Activated CD4-positive, alpha-beta T cell treated with anti-CD3 and anti-CD28 coated beads for 24 hours (primary cell): Measurements from ENCODE around the gene KRTAP10-8.
"Not testable (repeated sequence)": the region's sequence is repeated elsewhere in the genome, so short reads cannot be mapped to it uniquely, and the experiment has no call there.

Experiments used
- DNase-seq, 2 donors: peaks; one replicate each; pipeline ENCODE4 v3.0.0-alpha.2; 2020; ENCODE audit warnings: low read depth in 2 of 2

KRTAP10-8 gene

GRCh38 chr21:44599264-44600029 lies 12.4 kb upstream of the KRTAP10-8 start:
- DNase-seq: no peak

- not testable (repeated sequence) for DNase-seq
These were observed 11.5 kb upstream of the KRTAP10-8 start, which contains the start of gene KRTAP10-7 for GRCh38 chr21:44600118-44600978. Gene KRTAP10-7 (plus strand): TSS chr21:44600597. CDS start chr21:44600622, 25 bp downstream.

- not testable (repeated sequence) for DNase-seq
These were observed 10.8 kb upstream of the KRTAP10-8 start for GRCh38 chr21:44601091-44601490.

GRCh38 chr21:44601596-44602462 lies 10.1 kb upstream of the KRTAP10-8 start:
- DNase-seq: no peak

GRCh38 chr21:44602463-44602850 lies 9.4 kb upstream of the KRTAP10-8 start:
- no peak for DNase-seq

- no peak for DNase-seq
These were observed 8.6 kb upstream of the KRTAP10-8 start for GRCh38 chr21:44603109-44603875.

- no peak for DNase-seq
These were observed 8.0 kb upstream of the KRTAP10-8 start for GRCh38 chr21:44603911-44604310.

GRCh38 chr21:44606495-44606894 lies 5.4 kb upstream of the KRTAP10-8 start:
- no peak for DNase-seq

GRCh38 chr21:44609193-44609592 lies 2.7 kb upstream of the KRTAP10-8 start:
- no peak for DNase-seq

- not testable (repeated sequence) for DNase-seq
These were observed 1.6 kb upstream of the KRTAP10-8 start for GRCh38 chr21:44610157-44610843.

GRCh38 chr21:44611551-44611950 lies 328 bp upstream of the KRTAP10-8 start:
- DNase-seq: no peak

- no peak for DNase-seq
These were observed 870 bp downstream of the KRTAP10-8 start for GRCh38 chr21:44612669-44613229.

GRCh38 chr21:44613386-44614155 lies 1.7 kb downstream of the KRTAP10-8 start:
- DNase-seq: no peak

GRCh38 chr21:44614161-44614631 lies 2.3 kb downstream of the KRTAP10-8 start:
- no peak for DNase-seq

- DNase-seq: no peak
These were observed 3.1 kb downstream of the KRTAP10-8 start for GRCh38 chr21:44614961-44615391.

- no peak for DNase-seq
These were observed 3.6 kb downstream of the KRTAP10-8 start for GRCh38 chr21:44615466-44615865.

GRCh38 chr21:44615911-44616590 lies 4.2 kb downstream of the KRTAP10-8 start:
- DNase-seq: no peak

- DNase-seq: no peak
These were observed 4.7 kb downstream of the KRTAP10-8 start for GRCh38 chr21:44616591-44616926.

- DNase-seq: no peak
These were observed 5.2 kb downstream of the KRTAP10-8 start for GRCh38 chr21:44617071-44617501.
